ENCODE measurements around the gene SCAMP4.
A peak's percentile ranks its signal among the peaks of the same experiment; 100 is the strongest.

SCAMP4 gene

GRCh38 chr19:1917146-1917545 lies 11.9 kb downstream of the SCAMP4 start:
- no peak for DNase-seq

- no peak for DNase-seq
Observed at GRCh38 chr19:1917926-1918325, 12.7 kb downstream of the SCAMP4 start.

GRCh38 chr19:1918975-1919374 lies 13.8 kb downstream of the SCAMP4 start:
- no peak for DNase-seq

GRCh38 chr19:1920644-1921043 lies 15.4 kb downstream of the SCAMP4 start:
- no peak for DNase-seq

- no peak for DNase-seq
Observed at GRCh38 chr19:1921326-1921725, 16.1 kb downstream of the SCAMP4 start.

GRCh38 chr19:1921825-1922224 lies 16.6 kb downstream of the SCAMP4 start:
- no peak for DNase-seq

GRCh38 chr19:1922803-1923202 lies 17.6 kb downstream of the SCAMP4 start:
- DNase-seq: no peak

- DNase-seq: peak; percentile 51
Observed at GRCh38 chr19:1923319-1923718, 18.1 kb downstream of the SCAMP4 start.

GRCh38 chr19:1924320-1924961 lies 19.2 kb downstream of the SCAMP4 start:
- DNase-seq: no peak

- no peak for DNase-seq
Observed at GRCh38 chr19:1925544-1925943, 20.3 kb downstream of the SCAMP4 start.

- DNase-seq: peak; percentile 87
Observed at GRCh38 chr19:1929021-1929742, 24.0 kb downstream of the SCAMP4 start.

GRCh38 chr19:1931445-1931844 lies 26.2 kb downstream of the SCAMP4 start:
- DNase-seq: no peak

GRCh38 chr19:1932395-1932794 lies 27.2 kb downstream of the SCAMP4 start:
- no peak for DNase-seq

- no peak for DNase-seq
Observed at GRCh38 chr19:1933244-1933643, 28.0 kb downstream of the SCAMP4 start.

GRCh38 chr19:1933942-1934341 lies 28.7 kb downstream of the SCAMP4 start:
- no peak for DNase-seq

GRCh38 chr19:1935484-1936208 lies 30.4 kb downstream of the SCAMP4 start:
- DNase-seq: no peak

GRCh38 chr19:1936430-1936829 lies 31.2 kb downstream of the SCAMP4 start:
- DNase-seq: no peak

GRCh38 chr19:1936916-1937610 lies 31.9 kb downstream of the SCAMP4 start:
- DNase-seq: no peak

GRCh38 chr19:1938071-1938470 lies 32.9 kb downstream of the SCAMP4 start:
- no peak for DNase-seq

- no peak for DNase-seq
Observed at GRCh38 chr19:1941146-1942077, 36.2 kb downstream of the SCAMP4 start, which contains the start of gene CSNK1G2. Gene CSNK1G2, plus strand, starts transcription at chr19:1941172. Its CDS starts 28,601 bp downstream, at chr19:1969773.

- DNase-seq: peak; percentile 81
Observed at GRCh38 chr19:1942078-1942933, 37.1 kb downstream of the SCAMP4 start.
